ENCODE results near the gene CMTM4. TPM values are rescaled to one million over a fixed set of nuclear protein-coding genes. Genes with fewer than 3 reads are reported as not detected.
A peak's percentile ranks its signal among the peaks of the same experiment; 100 is the strongest.
"Not testable (repeated sequence)": the region's sequence is repeated elsewhere in the genome, so short reads cannot be mapped to it uniquely, and the experiment has no call there.

The CMTM4 gene
- polyA plus RNA-seq, 4 donors: 21.1 to 54.3 (median 43.0) TPM

DNA sequence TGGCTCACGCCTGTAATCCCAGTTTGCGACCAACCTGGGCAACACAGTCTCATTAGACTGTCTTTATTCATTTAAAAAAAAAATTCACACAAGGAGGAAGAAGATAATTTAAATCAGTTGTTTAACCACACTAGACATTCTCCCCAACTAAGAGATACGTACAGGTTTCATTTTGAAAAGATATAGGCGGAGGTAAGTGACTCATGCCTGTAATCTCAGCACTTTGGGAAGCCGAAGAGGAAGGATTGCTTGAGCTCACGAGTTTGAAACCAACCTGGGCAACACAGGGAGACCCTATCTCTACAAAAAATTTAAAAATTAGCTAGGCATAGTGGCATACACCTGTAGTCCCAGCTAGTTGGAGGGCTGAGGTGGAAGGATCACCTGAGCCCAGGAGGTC is 5.3 kb downstream of the CMTM4 start:
- Histone ChIP-seq H3K4me1 (ENCODE audit: control insufficient read depth in 3 of 3, insufficient read depth in 2 of 3, low read depth in 1 of 3, low read length in 2 of 3) (peaks cover 3 to 9% (median 8%) of the 10 kb centered on the region in 3 donors), H3K27me3 (ENCODE audit: control insufficient read depth in 3 of 3, insufficient read depth in 3 of 3, low read length in 3 of 3) (no peaks in the 10 kb centered on the region), H3K9me3 (ENCODE audit: control insufficient read depth in 2 of 2, insufficient read depth in 1 of 2, low read depth in 1 of 2, low read length in 1 of 2) (no peaks in the 10 kb centered on the region), H3K27ac (ENCODE audit: low read depth in 1 of 3, low read length in 2 of 3) (peak overlapping the region in 1 of 3 donors; percentile 78), H3K4me3 (ENCODE audit: low read depth in 1 of 3, low read length in 3 of 3) (no peak overlapping the region), H3K36me3 (ENCODE audit: control insufficient read depth in 3 of 3, insufficient read depth in 2 of 3, low read depth in 1 of 3, low read length in 3 of 3) (peaks cover 0 to 2% (median 0%) of the 10 kb centered on the region in 3 donors)
- WGBS, 3 donors: 25 to 57% (median 36%) methylated on average over 6 of the region's 6 CpGs
- FAIRE-seq: no peak
- DNase-seq: peak in 1 of 2 donors; percentile 69

DNA sequence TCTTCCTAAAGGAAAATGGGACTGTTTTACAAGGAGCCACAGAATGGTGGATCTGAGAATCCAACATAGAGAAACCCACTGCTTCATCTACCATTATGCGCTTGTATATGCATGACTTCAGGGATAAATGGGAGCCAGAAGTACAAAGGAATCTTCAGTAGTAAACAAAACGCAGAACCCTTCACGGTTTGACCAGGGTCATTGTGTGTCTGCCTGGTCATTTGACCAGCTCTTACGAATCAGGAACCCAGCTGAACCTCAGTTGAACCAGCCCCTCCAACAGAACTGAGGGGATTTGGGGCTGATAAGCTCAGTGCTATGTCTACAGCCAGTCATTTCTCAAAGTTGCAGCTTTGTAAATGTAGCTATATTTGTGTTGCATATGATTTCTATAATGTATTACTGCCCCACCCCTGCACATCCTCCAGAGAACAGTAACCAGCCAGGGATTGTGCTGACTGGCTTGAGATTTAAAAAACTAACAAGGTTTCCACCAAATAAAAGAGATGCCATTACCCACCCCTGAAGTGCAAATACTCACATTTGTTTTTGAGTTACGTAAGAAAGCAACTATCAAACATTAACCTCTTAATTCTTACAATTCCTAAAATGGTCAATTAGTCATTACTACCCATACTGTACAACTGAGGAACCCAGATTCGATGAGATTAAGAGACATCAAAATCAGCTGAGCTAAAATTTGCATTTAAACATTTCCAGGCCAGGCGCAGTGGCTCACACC is 6.3 kb downstream of the CMTM4 start:
- FAIRE-seq: no peak
- no peak overlapping the region for H3K4me3 ChIP-seq (ENCODE audit: low read depth in 1 of 3, low read length in 3 of 3)
- H3K9me3 ChIP-seq (ENCODE audit: control insufficient read depth in 2 of 2, insufficient read depth in 1 of 2, low read depth in 1 of 2, low read length in 1 of 2): no peaks in the 10 kb centered on the region
- 73 to 76% (median 74%) methylated on average over 7 of the region's 7 CpGs for WGBS, 3 donors
- H3K4me1 ChIP-seq (ENCODE audit: control insufficient read depth in 3 of 3, insufficient read depth in 2 of 3, low read depth in 1 of 3, low read length in 2 of 3): peaks cover 2 to 5% (median 3%) of the 10 kb centered on the region in 3 donors
- H3K27ac ChIP-seq (ENCODE audit: low read depth in 1 of 3, low read length in 2 of 3): no peak overlapping the region
- no peaks in the 10 kb centered on the region for H3K27me3 ChIP-seq (ENCODE audit: control insufficient read depth in 3 of 3, insufficient read depth in 3 of 3, low read length in 3 of 3)
- H3K36me3 ChIP-seq (ENCODE audit: control insufficient read depth in 3 of 3, insufficient read depth in 2 of 3, low read depth in 1 of 3, low read length in 3 of 3): peaks cover 0 to 2% (median 0%) of the 10 kb centered on the region in 3 donors
- no peak for DNase-seq

GRCh38 chr16:66689282-66689681 is 7.3 kb downstream of the CMTM4 start:
- Histone ChIP-seq H3K27me3 (ENCODE audit: control insufficient read depth in 3 of 3, insufficient read depth in 3 of 3, low read length in 3 of 3) (no peaks in the 10 kb centered on the region), H3K9me3 (ENCODE audit: control insufficient read depth in 2 of 2, insufficient read depth in 1 of 2, low read depth in 1 of 2, low read length in 1 of 2) (no peaks in the 10 kb centered on the region), H3K27ac (ENCODE audit: low read depth in 1 of 3, low read length in 2 of 3) (no peak overlapping the region), H3K36me3 (ENCODE audit: control insufficient read depth in 3 of 3, insufficient read depth in 2 of 3, low read depth in 1 of 3, low read length in 3 of 3) (peaks cover 0 to 2% (median 0%) of the 10 kb centered on the region in 3 donors), H3K4me1 (ENCODE audit: control insufficient read depth in 3 of 3, insufficient read depth in 2 of 3, low read depth in 1 of 3, low read length in 2 of 3) (peaks cover 0 to 3% (median 0%) of the 10 kb centered on the region in 3 donors), H3K4me3 (ENCODE audit: low read depth in 1 of 3, low read length in 3 of 3) (no peak overlapping the region)
- 87 to 90% (median 89%) methylated on average over 6 of the region's 6 CpGs for WGBS, 3 donors
- FAIRE-seq (no peak), DNase-seq (no peak)

DNA sequence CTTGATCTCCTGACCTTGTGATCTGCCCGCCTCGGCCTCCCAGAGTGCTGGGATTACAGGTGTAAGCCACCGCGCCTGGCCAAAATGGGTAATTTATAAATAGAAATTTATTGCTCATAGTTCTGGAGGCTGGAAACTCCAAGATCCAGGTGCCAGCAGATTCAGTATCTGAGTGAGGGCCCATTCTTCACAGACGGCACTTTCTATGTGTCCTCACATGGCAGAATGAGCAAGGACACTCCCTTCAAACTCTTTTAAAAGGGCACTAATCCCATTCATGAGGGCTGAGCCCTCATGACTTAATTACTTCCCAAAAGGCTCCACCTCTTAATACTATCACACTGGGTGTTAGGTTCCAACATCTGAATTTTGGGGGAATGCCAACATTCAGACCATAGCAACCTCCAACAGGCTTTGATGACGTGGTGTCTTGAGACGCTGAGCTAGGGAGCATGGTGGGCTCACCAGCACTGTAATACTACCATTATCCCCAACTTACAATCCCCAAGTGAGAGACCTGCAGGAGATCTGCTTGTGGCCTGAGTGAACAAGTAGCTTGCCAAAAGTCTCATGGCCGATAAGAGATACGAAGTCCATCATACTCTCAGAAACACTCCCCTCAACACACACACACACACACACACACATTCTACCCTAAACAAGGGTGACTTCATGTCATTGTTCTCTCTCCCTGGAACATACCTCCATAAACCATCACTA is 8.5 kb downstream of the CMTM4 start:
- FAIRE-seq (no peak), DNase-seq (peak; percentile 26 to 86)
- Histone ChIP-seq H3K27me3 (ENCODE audit: control insufficient read depth in 3 of 3, insufficient read depth in 3 of 3, low read length in 3 of 3) (no peaks in the 10 kb centered on the region), H3K27ac (ENCODE audit: low read depth in 1 of 3, low read length in 2 of 3) (peak overlapping the region in 1 of 3 donors; percentile 44), H3K36me3 (ENCODE audit: control insufficient read depth in 3 of 3, insufficient read depth in 2 of 3, low read depth in 1 of 3, low read length in 3 of 3) (peaks cover 0 to under 1% (median 0%) of the 10 kb centered on the region in 3 donors), H3K4me1 (ENCODE audit: control insufficient read depth in 3 of 3, insufficient read depth in 2 of 3, low read depth in 1 of 3, low read length in 2 of 3) (peaks cover 0 to 3% (median 0%) of the 10 kb centered on the region in 3 donors), H3K9me3 (ENCODE audit: control insufficient read depth in 2 of 2, insufficient read depth in 1 of 2, low read depth in 1 of 2, low read length in 1 of 2) (no peaks in the 10 kb centered on the region), H3K4me3 (ENCODE audit: low read depth in 1 of 3, low read length in 3 of 3) (no peak overlapping the region)
- 61 to 80% (median 62%) methylated on average over 9 of the region's 9 CpGs for WGBS, 3 donors

DNA sequence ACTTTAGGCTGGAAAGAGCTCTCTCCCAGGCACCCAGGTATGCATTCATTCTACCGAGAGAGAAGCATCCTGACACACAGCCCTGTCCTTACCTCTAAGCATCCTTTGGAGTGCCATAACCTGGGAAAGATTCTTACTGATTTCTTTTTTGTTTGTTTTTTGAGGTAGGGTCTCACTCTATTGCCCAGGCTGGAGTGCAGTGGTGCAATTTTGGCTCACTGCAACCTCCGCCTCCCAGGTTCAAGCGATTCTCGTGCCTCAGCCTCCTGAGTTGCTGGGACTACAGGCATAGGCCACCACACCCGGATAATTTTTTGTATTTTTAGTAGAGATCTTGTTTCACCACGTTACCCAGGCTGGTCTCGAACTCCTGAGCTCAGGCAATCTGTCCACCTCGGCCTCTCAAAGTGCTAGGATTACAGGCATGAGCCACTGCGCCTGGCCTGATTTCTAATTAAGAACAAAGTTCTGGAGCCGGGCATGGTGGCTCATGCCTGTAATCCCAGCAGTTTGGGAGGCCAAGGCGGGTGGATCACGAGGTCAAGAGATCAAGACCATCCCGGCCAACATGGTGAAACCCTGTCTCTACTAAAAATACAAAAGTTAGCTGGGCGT is 10.9 kb downstream of the CMTM4 start:
- H3K9me3 ChIP-seq (ENCODE audit: control insufficient read depth in 2 of 2, insufficient read depth in 1 of 2, low read depth in 1 of 2, low read length in 1 of 2); H3K36me3 ChIP-seq (ENCODE audit: control insufficient read depth in 3 of 3, insufficient read depth in 2 of 3, low read depth in 1 of 3, low read length in 3 of 3); H3K4me1 ChIP-seq (ENCODE audit: control insufficient read depth in 3 of 3, insufficient read depth in 2 of 3, low read depth in 1 of 3, low read length in 2 of 3); FAIRE-seq; DNase-seq; H3K27me3 ChIP-seq (ENCODE audit: control insufficient read depth in 3 of 3, insufficient read depth in 3 of 3, low read length in 3 of 3); H3K4me3 ChIP-seq (ENCODE audit: low read depth in 1 of 3, low read length in 3 of 3); H3K27ac ChIP-seq (ENCODE audit: low read depth in 1 of 3, low read length in 2 of 3): not testable (repeated sequence)
- WGBS, 3 donors: 92 to 93% (median 92%) methylated on average over 14 of the region's 14 CpGs

- H3K36me3 ChIP-seq (ENCODE audit: control insufficient read depth in 3 of 3, insufficient read depth in 2 of 3, low read depth in 1 of 3, low read length in 3 of 3): peaks cover 0 to 9% (median 0%) of the 10 kb centered on the region in 3 donors
- H3K27me3 ChIP-seq (ENCODE audit: control insufficient read depth in 3 of 3, insufficient read depth in 3 of 3, low read length in 3 of 3): no peaks in the 10 kb centered on the region
- no peak overlapping the region for H3K4me3 ChIP-seq (ENCODE audit: low read depth in 1 of 3, low read length in 3 of 3)
- H3K27ac ChIP-seq (ENCODE audit: low read depth in 1 of 3, low read length in 2 of 3): no peak overlapping the region
- 68 to 96% (median 82%) methylated on average over 1 of the region's 1 CpG for WGBS, 3 donors
- H3K9me3 ChIP-seq (ENCODE audit: control insufficient read depth in 2 of 2, insufficient read depth in 1 of 2, low read depth in 1 of 2, low read length in 1 of 2): no peaks in the 10 kb centered on the region
- peaks cover 0 to 1% (median 0%) of the 10 kb centered on the region in 3 donors for H3K4me1 ChIP-seq (ENCODE audit: control insufficient read depth in 3 of 3, insufficient read depth in 2 of 3, low read depth in 1 of 3, low read length in 2 of 3)
- FAIRE-seq (no peak), DNase-seq (no peak)
Measured at GRCh38 chr16:66682271-66682670, 14.3 kb downstream of the CMTM4 start.

DNA sequence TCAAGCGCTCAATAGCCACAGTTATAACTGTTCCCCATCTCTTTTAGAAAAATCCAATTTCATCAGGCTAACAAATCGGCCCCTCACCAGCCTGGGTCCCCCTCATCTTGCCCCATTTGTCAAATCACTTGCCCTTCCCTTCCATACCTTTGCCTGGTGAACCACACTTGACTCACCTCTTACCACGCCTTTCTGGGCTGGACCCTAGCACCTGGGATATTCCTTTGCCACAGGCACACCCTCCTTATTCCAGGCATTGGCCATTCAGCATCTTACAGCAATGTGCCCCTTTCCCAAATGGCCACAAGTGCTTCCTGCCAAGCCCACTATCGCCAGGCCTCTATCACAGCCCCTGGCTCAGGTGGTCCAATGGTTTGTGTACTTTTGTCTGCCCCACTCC is 14.9 kb downstream of the CMTM4 start:
- no peak overlapping the region for H3K27ac ChIP-seq (ENCODE audit: low read depth in 1 of 3, low read length in 2 of 3)
- no peaks in the 10 kb centered on the region for H3K9me3 ChIP-seq (ENCODE audit: control insufficient read depth in 2 of 2, insufficient read depth in 1 of 2, low read depth in 1 of 2, low read length in 1 of 2)
- DNase-seq (peak in 1 of 2 donors; percentile 70), FAIRE-seq (no peak)
- H3K27me3 ChIP-seq (ENCODE audit: control insufficient read depth in 3 of 3, insufficient read depth in 3 of 3, low read length in 3 of 3): no peaks in the 10 kb centered on the region
- WGBS, 3 donors: 76 to 88% (median 83%) methylated on average over 4 of the region's 4 CpGs
- H3K36me3 ChIP-seq (ENCODE audit: control insufficient read depth in 3 of 3, insufficient read depth in 2 of 3, low read depth in 1 of 3, low read length in 3 of 3): peaks cover 0 to 14% (median 0%) of the 10 kb centered on the region in 3 donors
- no peak overlapping the region for H3K4me3 ChIP-seq (ENCODE audit: low read depth in 1 of 3, low read length in 3 of 3)
- H3K4me1 ChIP-seq (ENCODE audit: control insufficient read depth in 3 of 3, insufficient read depth in 2 of 3, low read depth in 1 of 3, low read length in 2 of 3): no peaks in the 10 kb centered on the region

DNA sequence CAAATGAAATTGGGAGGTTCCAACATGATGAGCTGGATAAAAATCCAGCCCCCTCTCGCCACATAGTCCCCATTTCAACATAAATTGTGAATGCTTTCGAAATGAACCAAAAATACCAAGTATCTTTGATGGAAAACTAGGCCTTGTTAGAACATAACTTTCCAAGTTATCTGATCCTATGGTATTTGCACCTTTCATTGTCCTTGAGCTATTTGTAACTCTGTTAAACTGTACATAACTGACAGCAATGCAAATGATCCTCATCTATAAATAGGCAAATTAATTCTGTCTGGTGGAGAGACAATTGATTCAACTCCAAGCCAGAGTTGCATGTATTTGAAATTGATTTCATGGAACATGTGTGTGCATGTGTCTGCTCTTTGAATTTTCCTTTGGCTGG is 18.2 kb downstream of the CMTM4 start:
- Histone ChIP-seq H3K4me1 (ENCODE audit: control insufficient read depth in 3 of 3, insufficient read depth in 2 of 3, low read depth in 1 of 3, low read length in 2 of 3) (no peaks in the 10 kb centered on the region), H3K4me3 (ENCODE audit: low read depth in 1 of 3, low read length in 3 of 3) (no peak overlapping the region), H3K36me3 (ENCODE audit: control insufficient read depth in 3 of 3, insufficient read depth in 2 of 3, low read depth in 1 of 3, low read length in 3 of 3) (peaks cover 0 to 24% (median 0%) of the 10 kb centered on the region in 3 donors), H3K27ac (ENCODE audit: low read depth in 1 of 3, low read length in 2 of 3) (no peak overlapping the region), H3K27me3 (ENCODE audit: control insufficient read depth in 3 of 3, insufficient read depth in 3 of 3, low read length in 3 of 3) (no peaks in the 10 kb centered on the region), H3K9me3 (ENCODE audit: control insufficient read depth in 2 of 2, insufficient read depth in 1 of 2, low read depth in 1 of 2, low read length in 1 of 2) (no peaks in the 10 kb centered on the region)
- WGBS, 3 donors: 91 to 96% (median 93%) methylated on average over 2 of the region's 2 CpGs
- no peak for DNase-seq
- no peak for FAIRE-seq
